GM21737 (cell line): ENCODE measurements around the gene COL12A1.

Source experiments
- ATAC-seq: cut with Tn5 transposase; IDR thresholded peaks from one replicate; pipeline ENCODE4 v1.9.1; 2021; ENCODE audit warnings: mild to moderate bottlenecking, moderate library complexity; ENCODE audit not compliant: unreplicated experiment

Gene COL12A1

DNA sequence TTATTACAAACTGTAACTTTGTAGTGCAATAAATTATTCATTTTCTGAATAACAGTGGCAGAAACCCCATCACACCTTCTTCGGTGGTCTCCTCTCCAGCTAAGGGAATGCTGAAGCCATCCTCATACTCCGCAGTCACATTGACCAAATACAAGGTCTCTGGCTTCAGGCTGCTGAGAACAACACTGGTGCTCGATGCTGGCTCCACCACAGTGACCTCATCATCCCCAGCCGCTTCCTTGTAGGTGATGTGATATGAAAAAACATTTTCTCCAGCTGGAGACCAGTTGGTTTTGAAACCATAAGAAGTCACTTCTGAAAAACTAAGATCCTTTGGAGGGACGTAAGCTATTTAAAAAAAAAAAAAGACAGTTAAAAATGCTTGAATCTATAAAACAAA lies 25.0 kb downstream of the COL12A1 start:
- no peak for ATAC-seq

DNA sequence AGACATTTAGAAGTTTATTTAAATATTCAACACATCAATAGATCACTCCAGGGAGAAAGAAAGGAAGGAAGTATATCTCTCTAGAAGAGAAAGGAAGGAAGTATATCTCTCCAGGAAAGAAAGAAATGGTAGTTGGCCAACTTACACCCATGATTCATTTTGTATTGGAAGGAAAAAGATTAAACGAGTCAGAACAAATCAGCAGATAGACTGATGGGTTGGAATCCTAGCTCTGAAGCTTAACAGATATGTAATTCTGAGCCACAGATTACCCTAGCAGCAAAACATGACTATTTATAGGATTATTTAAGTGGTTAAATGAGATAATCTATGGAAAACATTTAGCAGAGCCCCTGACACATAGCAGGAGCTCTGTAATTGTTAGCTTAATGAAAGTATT lies 27.1 kb downstream of the COL12A1 start:
- ATAC-seq: no peak

DNA sequence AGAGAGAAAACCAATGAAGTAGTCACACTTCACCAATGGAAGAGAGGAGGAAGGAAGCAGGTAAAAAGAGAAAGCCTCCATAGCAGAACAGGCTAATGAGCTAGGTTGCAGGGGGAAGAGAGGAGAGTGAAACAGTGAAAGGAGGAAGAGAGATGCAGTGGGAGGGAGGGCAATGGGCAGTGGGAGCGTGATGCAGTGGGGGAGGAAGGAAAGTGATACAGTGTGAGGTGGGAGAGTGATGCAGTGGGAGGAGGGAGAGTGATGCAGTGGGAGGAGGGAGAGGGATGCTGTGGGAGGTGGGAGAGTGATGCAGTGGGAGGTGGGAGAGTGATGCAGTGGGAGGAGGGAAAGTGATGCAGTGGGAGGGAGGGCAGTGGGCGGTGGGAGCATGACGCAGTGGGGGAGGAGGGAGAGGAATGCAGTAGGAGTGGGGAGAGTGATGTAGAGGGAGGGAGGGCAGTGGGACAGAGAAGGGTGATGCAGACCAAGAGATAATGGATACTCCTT lies 29.7 kb downstream of the COL12A1 start:
- no peak for ATAC-seq

DNA sequence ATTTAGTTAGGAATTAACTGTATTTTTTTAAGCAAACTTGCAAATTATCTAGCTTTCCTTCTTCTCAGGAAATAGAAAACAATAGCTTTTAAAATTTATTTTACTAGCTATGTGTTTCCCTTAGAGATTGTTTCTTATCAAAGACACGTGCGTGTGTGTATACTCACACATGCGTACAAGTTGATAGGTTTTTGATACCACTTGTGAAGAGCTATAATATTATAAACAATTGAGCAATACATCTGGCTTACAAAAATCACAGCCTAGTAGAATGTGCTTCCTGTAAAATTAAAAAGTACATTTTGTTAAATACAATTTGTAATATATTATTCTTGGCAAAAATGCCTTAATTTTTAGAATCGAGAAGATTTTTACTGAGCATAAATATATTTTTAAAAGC lies 33.9 kb downstream of the COL12A1 start:
- ATAC-seq: no peak

DNA sequence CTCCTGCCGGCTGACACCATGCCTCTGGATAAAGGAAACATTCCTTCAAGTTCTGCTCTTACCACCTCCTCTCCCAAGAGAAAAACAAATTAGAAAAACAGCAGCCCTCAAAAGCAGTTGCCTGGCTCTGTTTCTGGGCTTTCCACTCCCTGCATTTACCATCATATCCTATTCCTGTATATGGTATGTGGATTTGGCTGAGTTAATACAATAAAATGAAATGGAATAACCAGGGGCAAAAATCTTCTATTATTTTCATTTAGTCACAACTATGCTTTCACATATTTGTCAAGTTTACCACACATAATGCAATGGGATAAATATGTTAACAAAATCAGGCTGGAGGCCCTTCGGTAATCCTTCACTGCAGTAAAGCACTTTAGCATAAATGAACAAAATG lies 34.3 kb downstream of the COL12A1 start:
- ATAC-seq: no peak

DNA sequence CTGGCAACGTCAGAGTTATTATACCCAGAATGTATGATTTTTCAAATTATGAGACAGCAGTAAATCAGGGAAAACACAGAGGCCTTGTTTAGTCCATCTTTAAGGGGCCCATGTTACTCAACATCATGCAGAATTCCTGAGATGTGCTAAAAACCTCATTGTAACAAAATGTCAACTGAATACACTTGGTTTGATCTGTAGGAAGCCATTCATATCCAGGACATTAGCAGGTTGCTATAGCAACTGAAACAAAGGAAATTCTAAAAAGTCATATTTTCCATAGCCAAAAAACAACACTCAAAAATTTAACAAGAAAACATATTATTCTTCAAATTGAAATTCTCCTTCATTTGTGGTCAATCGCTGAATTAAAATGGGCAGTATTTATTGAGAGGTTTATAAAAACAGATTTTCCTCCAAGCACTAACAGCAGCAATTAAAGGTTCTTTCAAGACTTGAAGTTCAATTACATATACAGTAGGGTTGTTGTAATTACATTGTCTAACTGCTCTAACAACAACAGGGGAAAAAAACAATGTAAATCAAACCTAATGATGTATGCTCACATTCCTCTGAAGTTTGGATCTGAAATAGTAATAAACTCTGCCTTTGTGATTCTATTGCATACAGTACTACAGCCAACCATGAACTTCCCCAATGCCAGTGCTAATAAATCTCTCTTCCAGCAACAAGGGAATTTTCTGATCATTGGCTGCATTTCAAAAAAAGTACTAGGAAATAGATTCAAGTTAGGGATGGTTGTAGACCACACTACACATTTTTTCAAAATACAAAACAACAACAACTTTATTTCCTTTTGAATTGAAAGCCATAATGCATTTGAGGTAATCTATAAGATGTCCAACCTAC lies 34.9 kb downstream of the COL12A1 start:
- ATAC-seq: no peak

DNA sequence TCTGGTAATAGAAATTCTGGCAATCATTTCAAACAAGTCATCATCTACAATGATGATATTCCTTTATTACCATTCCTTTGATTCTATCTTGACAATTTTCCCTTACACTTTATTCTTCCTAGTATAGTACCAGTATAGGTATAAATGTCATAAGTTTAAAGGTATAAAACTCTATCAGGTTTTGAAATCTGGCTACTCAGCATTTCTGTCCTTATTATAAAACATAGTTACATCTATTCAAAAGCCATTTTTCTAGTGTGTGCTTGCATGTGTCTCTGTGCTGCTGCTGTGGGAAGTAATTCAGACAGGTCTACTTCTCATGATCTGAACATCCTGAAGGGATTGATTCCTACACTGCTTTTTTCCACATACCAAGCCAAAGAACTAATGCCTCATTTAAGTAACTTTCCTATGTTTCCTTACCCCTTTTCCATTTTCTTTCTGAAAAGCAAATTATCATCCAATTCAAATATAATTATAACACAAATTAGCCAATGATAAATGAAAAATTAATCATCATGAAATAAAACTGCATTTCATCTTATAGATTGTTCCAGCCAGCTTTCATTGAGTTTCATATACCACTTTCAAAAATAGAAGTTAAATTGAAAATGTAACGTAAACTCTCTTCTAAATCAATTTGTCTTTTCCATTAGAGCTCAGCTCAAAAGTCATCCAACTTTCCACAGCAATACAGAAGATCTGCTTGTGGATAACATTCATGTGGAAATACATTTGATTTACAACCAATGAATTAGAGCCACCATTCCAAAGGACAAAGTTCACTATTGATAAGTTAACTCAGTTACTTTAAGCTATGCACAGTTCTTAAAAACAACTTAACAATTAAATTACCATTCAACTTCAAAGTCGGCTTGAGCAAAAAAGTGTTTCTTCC lies 35.9 kb downstream of the COL12A1 start:
- ATAC-seq: no peak

DNA sequence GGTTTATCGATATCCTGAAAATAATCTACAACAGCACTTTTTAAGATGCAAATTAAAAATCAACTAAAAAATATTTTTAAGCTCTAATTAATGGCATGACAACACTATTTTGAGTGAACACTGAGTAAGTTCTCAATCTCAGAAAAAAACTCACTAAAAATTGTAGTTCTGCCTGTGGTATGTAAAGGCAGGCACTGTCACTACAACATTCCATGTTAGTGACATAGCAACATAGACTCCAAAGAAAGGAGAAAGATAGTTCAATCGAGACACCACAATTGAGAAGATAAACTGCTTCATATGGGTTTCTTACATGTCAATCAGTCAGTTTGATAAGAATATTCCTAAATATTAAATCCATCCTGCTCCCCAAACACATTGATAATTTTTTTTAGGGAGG lies 38.0 kb downstream of the COL12A1 start:
- ATAC-seq: no peak

DNA sequence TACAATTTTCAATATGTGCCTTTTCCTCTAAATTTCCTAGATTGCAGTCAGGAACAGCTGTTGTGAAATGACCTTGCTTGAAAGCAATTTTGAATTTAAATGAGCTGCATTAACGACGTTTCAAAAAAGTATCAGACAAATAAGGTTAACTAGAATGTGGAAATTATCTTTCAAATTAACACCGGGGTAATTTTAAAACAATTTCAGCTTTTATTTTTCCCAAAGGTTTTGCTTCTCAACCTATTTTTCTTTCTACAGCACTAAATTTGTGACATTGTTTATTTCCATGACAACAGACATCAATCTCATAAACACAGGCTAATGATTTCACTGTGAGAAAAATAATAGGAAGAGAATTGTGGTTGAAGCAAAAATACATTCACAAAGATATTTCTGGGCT lies 38.5 kb downstream of the COL12A1 start:
- no peak for ATAC-seq

DNA sequence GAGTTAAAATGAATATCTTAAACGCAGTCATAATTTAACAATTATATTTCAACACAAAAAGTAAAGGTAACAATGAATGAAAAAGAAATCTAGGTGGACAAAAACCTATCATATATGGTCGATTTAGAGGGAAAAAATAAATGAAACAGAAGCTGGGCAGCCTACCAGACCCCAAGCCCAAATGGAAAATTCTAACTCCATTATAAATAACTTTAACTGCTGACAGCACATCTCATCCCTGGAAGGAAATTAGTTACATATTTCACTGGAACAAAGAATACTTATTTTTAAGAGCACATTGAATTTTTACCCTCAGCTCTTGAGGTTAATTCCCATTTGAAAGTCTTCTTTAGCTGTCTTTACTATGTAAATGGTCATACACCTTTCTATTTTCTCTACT lies 39.1 kb downstream of the COL12A1 start:
- no peak for ATAC-seq

DNA sequence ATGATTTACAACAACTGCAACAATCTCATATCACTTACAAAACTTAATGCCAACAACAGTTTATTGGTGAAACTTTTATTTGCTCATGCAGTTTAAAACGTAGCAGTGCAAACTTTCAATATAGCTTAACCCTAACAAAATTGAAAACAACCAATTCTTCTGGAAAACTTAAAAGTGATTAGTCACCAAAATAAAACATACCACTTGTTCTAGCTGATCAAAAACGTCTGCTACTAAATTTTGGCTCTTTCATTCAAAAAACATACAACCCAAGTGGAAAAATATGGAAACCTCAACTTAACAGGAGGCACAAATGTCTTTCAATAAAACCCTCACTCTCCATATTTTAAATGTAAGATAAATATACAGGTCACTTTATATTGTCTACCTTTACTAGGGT lies 39.6 kb downstream of the COL12A1 start:
- no peak for ATAC-seq

DNA sequence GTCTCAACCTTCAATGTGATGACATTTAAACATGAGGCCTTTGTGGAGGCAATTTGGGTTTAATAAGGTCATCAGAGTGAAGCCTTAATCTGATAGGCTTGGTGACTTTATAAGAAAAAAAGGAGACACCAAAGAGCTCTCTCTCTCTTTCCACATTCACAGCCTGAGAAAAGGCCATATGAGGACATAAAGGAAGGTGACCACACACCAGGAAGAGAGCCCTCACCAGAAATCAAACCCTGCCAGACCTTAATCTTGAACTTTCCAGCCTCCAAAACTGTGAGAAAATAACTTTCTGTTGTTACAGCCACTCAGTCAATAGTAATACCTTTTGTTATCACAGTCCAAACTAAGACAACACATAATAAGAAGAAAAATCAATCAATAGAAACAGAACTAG lies 47.7 kb downstream of the COL12A1 start:
- ATAC-seq: no peak

DNA sequence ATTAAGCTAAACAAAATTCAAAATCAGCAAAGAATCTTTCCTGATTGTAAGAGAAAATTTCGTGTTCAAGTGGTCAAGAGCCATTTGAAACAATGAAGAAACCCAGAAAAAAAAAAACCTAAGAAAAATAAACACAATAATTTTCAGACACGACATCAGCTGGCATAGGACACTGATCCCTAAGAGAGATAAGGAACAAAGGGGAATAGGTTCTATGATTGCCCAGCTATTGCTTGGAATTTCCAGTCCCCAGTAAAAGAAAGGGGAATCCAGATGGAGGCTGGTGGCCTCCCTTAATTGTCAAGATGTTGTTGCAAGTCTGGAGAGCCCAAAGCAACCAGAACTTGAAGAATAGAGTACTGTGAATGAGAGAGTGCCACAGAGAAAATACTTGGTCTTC lies 48.5 kb downstream of the COL12A1 start:
- no peak for ATAC-seq

DNA sequence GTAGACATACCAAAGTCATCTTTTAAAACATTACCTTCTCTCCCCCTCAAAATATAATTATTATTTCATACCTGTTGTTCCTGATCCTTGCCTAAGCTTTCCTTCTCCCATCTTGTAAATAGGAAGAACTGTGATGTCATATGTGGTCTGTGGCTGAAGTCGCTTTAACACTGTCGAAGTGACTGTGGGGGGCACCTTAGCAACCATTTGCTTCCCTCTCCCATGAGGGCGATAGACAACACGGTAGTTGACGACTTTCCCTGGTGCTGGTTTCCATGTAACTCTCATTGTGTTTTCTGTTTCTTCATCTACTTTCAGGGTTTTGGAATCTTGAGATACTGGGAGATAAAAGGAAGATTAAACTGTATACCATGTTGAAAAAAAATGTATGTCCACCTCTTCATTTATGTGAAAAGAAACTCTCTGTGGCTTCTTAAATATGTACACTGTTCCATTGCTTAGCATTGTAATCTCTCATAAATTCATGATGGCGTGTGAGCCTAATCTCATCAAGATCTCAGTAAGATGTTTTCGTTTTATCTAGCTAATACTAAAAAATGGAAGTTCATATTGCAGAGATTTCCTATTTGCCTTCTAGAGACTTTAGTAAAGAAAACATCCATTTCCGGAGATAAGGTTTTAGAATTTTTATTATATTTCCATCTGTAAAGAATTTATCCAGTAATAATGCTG lies 49.5 kb downstream of the COL12A1 start:
- ATAC-seq: no peak

DNA sequence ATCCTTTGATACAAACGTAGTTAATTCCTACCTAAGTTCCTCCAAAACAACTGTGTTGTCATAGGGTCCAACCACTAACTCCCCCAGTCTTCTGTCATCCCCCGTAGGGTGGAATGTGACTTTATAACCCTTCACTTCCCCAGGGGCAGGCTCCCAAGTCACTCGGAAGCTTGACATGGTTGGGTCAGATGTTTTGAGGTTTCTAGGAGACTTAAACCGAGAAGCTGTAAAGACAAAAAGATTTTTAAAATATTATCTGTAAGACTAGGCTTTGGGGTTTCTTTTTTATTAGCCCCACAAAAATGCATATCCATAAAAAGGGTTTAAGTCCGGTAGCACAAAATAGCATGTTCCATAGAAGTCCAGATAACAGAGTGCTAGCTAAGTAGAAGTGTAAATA lies 50.2 kb downstream of the COL12A1 start:
- no peak for ATAC-seq

DNA sequence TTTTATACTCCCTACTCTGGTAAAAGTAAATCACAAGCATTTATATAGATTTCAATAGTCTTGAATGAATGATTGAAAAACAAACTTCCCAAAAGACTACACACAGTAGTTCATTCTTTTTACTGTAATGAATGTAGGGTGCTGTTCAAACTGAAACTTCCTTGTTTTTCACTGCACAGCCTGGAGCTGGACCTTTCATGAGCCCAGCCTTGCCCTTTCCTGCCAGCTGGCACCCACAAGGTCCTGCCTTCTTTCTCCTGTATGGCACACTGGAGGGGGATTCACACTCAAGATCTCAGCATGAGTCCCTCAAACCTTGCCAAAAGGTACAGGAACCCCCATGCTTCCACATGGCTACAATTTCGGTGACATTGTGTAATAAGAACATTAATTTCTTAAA lies 50.9 kb downstream of the COL12A1 start:
- ATAC-seq: no peak

DNA sequence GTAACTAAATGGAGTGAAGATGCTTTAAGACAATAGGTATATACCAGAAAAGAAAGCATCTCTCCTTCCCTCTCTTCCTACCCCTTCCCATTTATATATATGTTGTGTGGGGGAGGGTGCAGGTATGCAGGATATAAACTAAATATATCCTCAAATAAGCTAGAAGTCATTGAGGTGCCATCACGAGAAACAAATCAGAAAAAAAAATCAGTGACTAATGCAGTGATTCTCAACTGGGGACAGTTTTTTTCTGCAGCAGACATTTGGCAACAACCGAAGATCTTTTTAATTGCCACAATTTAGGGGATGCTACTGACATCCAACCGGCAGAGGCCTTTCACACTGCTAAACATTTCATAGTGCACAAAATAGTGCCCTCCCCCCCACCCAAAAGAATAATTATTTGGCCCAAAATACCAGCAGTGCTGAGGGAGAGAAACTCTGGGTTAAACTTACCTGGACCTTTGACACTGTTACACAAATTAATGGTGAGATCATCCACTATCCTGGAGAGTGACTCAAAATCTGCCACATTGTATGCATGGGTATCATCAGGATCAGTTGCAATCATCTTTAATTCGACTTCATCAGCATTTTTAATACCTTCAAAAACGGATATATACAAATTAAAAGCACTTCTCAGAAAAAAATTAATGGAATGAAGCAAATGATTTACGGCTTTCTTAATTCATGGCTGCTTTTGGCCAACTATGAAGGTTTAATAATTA lies 55.0 kb downstream of the COL12A1 start:
- no peak for ATAC-seq

DNA sequence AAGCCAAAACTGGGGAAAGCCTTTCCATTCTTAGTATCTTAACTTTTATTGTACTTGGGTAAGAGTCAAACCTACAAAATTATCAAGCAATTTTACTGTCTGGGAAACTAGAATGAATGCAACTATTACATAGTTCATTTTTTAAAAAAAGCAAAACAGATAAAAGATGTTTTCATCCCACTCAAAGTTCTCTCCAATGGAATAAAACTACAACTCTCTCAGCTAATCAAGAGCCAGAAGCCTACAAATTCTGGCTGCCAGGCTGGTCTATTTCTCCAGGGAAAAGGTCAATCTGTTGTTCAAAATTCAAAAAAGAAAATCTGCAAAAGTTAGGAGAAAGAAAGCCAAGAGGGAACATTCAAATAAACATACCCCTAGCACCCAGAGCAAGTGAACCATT lies 56.2 kb downstream of the COL12A1 start:
- ATAC-seq: no peak

DNA sequence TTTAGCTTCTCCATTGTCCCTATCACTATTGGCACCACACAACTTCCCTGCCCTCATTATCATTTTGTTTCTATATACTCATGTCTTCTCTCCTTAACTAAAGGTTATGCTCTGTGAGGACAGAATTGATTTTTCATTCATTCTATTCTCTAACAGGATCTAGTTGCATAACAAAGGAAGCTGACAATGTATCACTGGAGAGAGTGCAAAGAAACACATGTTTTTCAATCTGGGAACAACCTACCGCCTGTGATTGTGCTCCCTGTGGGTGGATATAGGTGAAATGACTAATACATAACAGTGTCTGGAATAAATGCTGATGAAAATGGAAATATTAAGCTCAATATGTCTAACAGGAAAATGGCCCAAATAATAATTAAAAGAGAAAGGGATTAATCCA lies 56.6 kb downstream of the COL12A1 start:
- ATAC-seq: no peak

DNA sequence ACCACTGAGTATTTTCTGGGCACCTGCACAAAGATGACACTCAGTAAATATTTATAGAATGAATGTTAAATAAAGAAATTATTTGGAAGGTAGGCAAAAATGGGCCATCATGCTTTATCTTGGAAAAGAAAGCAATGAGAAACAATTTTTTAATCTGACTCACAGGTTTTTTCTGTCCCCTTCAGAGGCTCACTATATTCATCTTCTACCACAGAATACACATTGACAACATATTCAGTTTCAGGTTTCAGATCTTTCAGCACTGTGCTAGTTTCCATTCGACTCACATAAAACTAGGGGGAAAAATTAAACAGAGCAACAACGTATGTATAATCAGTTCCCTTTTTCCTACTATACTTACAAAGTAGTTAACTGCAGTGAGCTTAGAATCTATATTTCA lies 58.3 kb downstream of the COL12A1 start:
- peak; percentile 84 for ATAC-seq

DNA sequence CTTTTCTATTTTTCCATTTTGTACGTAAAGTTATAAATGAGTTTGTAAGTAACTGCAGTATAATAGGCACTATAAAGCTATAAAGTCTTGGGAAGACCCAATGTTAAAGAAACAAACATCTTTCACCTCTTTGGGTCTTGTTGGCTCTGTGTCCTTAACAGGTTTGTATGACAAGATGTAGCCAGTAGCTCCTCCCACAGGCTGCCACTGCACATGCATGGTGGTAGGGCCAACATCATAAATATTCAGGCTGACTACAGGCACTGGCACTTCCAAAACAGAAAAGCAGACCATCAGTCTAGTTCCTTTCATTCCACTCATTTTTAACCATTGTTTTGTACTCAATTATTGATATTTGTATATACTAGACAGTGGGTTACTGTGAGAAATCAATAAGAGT lies 59.9 kb downstream of the COL12A1 start:
- ATAC-seq: no peak
